HG03457 (cell line): ENCODE measurements around the gene IL12RB2.

Experiments
- ATAC-seq: cut with Tn5 transposase; IDR thresholded peaks from one replicate; pipeline ENCODE4 v1.9.1; 2021; ENCODE audit warnings: moderate number of reproducible peaks; ENCODE audit not compliant: unreplicated experiment

Gene IL12RB2

DNA sequence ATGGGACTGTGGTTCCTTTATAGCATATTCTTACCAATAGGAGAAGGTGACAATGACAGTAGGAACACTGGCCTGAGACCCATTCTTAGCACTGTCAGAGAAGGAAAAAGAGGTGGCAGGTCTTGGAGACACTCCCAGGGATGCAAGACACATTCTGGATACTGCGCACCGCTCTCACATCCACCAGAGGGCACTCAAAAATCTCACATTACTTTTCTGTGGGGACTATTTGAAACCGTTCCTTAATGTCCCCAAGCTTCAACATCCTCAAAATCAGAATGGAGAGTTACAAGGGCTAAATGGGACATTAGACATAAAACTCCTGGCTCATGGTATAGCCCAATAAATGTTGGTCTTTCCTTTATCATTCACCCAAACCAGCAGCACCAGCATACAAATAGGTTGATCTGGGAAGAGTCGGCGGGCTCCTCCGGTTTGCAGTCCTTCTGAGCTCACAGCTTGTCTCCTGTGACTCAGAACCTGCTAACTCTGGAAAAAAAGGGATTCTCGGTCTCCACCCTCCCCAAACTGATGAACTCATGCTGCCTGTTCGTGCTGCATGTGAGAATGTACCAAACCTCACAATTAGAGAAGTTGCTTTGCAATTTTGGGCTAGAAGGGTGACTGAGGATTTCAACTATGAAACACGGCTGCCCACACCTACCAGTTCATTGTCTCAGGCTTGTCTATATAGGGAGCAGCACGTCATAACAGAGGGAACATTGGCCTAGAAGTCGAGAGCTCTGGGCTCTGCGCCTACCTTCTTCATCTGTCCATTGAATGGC, 40.2 kb downstream of the IL12RB2 start:
- no peak for ATAC-seq

DNA sequence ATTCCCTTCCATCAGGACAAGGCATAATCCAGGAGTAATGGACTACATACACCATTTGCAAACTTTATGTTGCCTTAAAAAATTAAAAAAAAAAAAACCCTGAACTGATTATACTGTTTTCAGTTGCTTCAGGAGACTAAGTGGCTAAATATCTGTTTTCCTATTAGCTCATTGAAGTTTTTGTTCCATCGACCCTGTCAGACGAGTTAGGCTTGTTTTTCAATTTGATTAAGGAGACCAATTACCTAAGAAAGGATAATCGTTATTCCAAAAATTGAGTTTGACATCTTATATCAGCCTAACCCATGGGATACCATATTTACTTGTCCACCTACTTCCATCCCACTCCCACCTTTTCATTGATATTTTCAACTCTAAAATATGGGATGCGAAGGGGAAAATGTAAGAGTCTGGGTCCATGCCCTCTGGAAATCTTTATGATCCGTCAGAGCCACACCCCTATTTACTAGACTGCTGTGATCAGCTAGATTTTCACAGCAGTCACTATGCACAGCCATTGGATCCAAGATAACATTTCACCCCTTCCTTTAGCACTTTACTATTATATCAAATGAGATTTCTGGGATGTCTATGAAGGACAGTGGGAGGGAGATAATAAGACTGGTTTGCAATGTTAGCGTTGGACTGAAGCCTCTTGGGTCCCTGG, 41.0 kb downstream of the IL12RB2 start:
- ATAC-seq: no peak

DNA sequence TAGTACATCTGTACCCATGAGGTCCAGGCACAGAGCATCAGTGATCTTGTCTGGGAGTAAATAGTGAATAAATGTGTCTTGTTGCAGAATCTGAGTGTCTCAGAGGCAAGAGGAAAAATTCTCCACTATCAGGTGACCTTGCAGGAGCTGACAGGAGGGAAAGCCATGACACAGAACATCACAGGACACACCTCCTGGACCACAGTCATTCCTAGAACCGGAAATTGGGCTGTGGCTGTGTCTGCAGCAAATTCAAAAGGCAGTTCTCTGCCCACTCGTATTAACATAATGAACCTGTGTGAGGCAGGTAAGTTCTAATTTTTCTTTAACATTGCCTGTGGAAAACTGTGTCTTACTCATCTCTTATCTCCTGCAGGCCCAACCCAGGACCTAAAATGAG, 43.1 kb downstream of the IL12RB2 start:
- no peak for ATAC-seq

DNA sequence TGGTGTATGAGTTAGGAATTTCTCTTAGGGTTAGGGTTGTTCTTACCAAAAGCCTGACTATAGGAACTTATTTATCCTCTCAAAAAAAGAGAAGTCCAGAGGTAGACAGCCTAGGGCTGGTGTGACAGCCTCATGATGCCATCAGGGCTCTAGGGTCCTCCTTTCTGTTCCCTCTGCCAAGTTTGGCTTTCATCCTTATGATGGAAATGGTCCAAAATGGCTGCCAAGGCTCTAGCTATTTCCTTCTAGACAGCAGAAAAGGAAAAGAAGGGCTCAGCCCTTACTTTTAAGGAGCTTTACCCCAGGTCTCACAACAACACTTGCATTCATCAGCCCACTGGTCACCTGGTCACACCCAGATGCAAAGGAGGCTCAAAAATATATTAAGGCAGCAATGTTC, 44.5 kb downstream of the IL12RB2 start:
- ATAC-seq: no peak

DNA sequence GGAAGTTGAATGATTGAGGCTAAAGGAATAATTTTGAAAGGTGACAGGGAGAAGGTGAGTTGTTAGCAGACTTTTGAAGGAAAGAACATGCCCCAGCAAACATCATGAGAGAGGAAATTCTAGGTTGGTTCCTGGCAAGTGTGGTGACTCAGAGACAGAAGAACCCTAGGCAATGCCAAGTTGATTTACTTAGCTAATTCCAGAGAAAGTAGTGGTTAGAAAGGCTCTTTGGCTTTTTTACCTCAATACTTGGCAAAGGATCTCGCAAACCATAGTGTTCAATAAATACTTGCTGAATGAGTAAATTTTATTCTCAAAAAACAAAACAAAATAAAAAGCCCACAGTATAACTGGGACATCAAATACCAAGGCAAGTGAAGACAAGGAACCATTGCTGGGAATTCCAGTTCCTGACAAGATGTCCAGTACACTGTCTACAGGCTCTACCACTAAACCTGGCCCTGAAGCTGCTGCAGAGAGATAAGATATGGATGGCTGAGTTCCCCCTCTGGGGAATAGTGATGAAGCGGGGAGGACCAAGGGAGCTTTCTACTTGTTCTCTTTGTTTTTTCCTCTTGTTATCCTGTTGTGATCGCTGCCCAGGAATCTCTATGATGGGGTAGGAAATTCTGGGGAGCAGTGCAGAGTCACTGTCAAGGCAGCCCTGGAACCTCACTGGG, 48.2 kb downstream of the IL12RB2 start:
- no peak for ATAC-seq

DNA sequence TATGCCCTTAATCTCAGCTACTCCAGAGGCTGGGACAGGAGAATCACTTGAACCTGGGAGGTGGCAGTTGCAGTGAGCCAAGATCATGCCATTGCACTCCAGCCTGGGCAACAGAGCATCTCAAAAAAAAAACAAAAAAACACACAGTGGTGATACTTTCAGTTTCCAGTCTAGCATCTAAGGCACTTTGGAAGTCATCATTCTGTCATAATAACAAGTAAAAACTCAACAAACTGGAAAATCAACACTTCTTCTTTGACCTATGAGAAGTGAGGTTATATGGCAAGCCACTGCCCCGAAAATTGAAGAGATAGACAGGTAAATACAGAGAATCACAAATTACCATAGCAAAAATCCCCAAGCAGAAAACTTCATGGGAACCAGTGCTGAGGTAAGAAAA, 51.9 kb downstream of the IL12RB2 start:
- no peak for ATAC-seq

DNA sequence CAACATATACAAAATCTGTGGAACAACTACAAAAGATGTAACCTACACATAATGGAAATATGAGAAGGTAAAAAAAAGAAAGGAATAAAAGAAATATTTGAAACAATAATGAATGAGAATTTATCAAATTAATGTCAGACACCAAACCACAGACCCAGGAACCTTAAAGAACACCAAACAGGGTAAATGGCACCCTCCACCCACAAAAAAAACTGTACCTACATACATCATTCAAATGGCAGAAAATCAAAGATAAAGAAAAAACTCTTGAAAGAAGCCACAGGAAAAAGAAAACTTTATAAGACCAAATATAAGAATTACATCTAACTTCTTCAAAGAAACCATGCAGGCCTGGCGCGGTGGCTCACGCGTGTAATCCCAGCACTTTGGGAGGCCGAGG, 54.0 kb downstream of the IL12RB2 start:
- no peak for ATAC-seq

DNA sequence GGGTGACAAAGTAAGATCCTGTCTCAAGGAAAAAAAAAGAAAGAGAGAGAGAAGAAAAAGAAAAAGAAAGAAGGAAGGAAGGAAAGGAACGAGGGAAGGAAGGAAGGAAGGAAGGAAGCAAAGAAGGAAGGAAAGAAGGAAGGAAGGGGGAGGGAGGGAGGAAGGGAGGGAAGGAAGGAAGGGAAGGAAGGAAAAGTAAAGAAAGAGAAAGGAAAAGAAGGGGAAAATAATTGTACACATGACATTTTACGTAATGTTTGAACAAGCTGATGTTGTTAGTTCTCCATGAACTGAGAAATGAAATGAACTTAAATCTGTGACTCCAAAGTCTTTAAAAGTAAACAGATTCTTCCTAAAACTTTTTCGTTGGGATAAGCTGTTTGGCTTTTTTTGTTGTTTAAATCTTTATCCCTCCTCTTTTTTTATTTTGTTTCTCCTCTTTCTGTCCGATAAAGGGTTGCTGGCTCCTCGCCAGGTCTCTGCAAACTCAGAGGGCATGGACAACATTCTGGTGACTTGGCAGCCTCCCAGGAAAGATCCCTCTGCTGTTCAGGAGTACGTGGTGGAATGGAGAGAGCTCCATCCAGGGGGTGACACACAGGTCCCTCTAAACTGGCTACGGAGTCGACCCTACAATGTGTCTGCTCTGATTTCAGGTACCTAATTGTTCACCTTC, 59.8 kb downstream of the IL12RB2 start:
- no peak for ATAC-seq

DNA sequence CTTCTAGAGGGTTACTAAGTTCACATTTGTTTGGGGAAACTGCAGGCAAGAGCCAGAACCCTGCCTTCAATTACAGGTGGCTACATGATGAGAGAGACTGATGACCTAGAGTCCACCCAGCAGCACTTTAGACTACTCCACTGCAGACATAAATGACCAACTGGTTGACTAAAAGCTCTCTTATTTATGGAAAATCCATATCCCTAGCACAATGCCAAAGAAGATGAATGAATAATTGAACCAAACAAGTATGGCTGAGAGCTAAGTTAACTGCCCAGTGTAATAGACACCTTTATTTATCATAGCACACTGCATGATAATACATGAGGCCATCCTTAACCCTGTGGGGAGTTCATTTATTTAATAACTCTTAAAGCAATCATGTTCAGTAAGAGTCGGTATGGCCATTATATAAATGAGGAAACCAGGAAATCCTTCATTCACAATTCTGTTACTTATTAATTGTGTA, 60.4 kb downstream of the IL12RB2 start:
- ATAC-seq: no peak

DNA sequence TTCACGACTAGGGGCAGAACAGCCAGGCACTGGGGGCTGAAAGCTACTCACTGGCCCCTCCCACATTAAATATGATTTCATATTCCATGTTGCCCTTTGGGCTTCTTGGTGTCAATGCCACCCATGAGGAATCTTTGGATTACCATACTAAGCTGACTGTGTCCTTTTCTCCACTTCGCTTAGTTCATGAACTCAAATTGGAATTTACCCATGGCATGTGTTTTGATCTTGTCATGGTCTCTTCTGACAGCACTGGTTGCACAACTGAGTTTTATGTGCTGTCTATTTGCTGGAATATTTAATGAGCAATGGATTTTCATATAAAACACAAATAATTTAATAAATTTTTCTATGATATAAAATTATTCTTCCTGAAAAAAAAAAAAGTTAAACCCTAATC, 63.4 kb downstream of the IL12RB2 start:
- no peak for ATAC-seq

DNA sequence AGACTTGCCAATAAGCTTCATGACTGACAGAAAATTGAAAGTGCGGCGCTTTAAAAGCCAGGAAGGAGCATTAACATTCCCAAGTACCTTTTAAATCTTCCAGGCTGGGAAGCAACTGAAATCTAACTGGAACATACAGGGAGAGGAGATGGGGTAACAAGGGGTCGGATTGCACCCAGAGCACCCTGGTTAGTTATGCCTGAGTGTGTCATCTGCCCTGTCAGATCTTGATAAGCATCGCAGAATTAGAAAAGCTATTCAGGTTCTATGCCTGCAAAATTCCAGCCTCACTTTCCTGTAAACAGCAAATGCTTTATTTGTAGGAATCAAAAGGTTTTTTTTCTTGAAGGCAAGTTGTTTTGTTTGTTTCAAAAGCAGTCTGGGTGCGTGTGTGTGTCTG, 64.0 kb downstream of the IL12RB2 start:
- no peak for ATAC-seq

DNA sequence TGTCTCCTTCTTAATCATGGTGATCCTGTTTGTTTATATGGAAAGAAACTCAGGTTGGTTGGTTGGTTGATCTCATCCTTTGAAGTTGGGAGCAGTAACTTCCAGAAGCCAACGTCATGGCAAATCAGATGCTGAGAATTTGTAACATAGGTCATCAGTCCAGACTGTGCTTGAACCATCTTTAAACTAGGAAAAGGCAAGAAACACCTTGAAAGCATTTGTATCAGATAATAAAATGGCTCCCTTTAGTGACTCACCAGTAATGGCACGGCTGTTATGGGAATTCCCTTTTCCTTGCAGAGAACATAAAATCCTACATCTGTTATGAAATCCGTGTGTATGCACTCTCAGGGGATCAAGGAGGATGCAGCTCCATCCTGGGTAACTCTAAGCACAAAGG, 64.5 kb downstream of the IL12RB2 start:
- no peak for ATAC-seq

DNA sequence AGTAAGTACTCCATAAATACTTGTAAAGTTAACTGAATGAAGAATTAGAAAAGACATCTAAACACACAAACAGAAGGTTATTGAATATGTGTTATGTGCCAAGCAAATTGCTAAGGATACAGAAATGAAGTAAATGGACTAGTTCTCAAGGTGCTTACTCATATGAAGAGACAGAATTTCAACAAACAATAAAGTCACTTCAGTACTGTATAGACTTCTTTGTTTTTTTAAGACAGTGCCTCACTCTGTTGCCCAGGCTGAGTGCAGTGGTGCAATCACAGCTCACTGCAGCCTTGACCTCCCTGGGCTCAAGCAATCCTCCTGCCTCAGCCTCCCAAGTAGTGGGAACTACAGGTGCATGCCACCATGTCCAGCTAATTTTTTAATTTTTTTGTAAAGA, 65.2 kb downstream of the IL12RB2 start:
- no peak for ATAC-seq

DNA sequence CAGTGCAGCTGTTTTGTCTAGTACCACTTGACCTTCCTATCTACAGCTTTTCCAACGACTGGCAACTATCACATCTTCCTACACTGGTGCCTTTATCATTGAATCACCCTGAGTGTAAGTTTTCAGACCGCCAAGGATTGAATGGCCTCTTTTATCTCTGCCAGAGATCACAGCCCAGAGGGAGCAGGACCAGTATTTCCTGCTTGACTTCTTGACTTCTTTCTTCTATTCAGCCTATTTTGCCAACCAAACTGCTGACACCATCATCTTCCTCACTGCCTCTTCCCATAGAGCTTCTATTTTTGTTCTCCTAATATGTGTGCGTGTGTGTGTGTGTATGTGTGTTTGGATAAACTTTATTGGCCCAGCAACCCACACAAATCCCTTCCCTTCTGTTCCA, 68.7 kb downstream of the IL12RB2 start:
- no peak for ATAC-seq

DNA sequence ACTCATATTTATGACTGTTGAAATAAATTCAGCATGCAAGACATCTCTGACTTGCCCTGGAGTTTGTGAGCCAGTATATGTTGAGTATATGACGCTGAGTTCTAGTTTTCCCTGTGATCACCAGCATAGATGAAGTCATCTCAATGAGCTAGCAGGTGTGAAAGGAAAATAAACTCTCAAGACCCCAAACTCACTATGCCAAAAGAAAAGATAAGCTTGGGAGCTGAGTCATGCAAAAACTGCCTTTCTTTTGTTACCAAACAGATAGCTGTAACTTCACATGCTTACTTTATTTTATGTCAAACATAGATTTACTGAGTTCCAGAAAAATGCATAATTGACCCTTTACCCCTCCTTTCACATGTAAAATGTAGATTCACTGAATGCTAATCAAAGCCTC, 69.6 kb downstream of the IL12RB2 start:
- no peak for ATAC-seq

DNA sequence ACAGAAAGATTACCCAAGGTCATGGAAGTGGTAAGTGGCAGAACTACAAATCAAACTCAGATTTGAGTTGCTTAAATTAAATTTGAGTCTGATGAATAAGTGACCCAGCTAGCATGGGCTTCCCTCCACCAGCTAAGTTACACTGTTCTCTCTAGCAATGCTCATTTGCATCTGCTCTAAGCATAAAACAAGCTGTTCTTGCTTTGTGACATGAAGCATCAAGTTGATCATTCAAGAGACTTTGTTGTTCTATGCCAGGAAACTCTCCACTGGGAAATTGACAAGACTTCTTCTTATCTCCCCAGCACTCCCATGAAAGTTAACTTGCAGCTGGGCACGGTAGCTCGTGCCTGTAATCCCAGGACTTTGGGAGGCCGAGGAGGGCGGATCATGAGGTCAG, 73.5 kb downstream of the IL12RB2 start:
- no peak for ATAC-seq

DNA sequence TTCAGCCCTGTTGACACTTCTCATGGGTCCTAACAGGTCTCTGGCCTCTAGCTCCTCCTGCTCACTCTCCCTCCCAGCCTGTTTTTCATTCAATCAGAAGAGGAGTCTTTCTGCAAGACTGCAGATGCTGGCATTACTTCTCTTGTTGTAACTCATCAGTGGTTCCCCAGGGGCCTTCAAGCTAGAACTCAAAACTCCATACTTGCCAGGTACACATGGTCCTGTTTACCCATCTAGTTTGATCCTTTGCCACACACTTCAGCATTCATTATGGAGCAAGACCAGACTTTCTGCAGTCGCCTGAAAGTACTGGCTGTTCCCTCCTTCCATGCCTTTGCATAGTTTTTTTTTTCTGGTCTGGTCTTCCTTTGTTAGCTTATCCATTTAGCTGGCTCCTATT, 74.6 kb downstream of the IL12RB2 start:
- no peak for ATAC-seq

DNA sequence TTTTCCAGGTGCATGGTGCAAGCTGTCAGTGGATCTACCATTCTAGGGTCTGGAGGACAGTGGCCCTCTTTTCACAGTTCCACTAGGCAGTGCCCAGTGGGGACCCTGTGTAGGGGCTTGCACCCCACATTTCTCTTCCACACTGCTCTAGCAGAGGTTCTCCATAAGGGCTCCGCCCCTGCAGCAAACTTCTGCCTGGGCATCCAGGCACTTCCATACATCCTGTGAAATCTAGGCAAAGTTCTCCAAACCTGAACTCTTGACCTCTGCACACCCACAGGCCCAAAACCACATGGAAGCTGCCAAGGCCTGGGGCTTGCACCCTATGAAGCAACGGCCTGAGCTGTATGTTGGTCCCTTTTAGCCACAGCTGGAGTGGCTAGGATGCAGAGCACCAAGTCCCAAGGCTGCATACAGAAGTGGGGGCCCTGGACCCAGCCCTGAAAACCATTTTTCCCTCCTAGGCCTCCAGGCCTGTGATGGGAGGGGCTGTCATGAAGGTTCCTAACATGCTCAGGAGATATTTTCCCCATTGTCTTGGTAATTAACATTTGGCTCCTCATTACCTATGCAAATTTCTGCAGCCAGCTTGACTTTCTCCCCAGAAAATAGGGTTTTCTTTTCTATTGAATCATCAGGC, 76.4 kb downstream of the IL12RB2 start:
- ATAC-seq: no peak

DNA sequence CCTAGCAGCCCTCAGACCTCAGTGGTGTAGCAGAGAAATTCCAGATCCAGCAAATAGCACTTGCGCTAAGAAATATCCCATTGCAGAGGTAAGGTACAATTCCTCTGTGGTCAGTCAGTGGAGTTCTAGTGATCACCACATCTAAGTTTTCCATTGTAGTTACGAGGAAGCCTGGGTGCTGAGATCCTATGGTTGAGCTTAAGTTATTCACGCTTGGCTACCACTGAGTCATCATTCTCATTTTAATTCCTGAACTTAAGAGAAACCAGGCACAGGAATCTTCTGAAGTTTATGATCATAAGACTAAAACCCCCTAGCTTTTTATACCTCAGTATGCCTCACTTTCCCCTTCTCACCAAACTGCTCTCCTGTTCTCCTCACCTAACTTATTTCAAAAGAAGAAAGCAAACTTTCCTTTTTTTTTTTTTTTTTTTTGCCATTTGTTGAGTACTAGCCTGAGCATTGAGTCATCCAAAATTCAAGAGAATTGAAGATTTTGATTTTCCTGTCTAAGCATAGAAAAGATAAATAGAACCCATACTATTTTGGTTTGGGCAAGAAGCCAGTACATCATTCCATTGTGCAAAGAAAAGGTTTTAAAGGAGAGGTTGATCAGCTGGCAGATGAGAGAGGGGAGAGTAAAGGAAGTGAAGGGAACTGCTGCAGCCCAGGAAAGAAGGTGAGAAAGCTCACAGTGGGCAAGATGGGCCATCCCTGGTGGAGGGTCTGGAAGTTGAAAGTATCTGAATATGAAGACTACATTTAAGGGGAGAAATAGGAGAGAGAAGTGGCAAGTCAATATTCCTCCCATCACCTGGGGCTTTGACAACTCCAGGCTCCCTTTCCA, 82.6 kb downstream of the IL12RB2 start:
- ATAC-seq: no peak

DNA sequence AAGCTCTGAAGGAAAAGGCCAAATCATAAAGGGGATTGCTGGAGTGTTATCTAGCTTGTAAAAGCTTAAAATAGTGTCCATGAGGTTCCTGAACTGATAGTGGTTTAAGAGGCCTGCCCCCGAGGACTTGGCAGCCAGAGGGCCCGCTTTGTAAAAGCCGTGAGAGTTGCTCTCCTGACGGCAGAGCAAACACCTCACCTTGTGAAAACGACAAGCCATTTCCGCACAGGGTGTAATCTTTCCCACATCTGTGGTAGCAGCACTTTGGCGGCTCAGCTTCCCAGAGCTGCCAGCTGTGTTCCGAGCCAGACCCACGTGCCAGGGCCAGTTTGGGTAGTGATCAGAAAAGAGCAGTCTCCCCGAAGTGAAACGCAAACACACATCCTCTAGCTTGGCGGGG, 85.6 kb downstream of the IL12RB2 start:
- no peak for ATAC-seq
